Inflammatory macrophage treated with lipopolysaccharide for 1 hour (primary cell): ENCODE results near the gene ARHGAP33.

Experiments used
- DNase-seq, 2 donors: peaks; one replicate each; pipeline ENCODE4 v3.0.0-alpha.2; 2020 to 2022

ARHGAP33 gene, protein sequence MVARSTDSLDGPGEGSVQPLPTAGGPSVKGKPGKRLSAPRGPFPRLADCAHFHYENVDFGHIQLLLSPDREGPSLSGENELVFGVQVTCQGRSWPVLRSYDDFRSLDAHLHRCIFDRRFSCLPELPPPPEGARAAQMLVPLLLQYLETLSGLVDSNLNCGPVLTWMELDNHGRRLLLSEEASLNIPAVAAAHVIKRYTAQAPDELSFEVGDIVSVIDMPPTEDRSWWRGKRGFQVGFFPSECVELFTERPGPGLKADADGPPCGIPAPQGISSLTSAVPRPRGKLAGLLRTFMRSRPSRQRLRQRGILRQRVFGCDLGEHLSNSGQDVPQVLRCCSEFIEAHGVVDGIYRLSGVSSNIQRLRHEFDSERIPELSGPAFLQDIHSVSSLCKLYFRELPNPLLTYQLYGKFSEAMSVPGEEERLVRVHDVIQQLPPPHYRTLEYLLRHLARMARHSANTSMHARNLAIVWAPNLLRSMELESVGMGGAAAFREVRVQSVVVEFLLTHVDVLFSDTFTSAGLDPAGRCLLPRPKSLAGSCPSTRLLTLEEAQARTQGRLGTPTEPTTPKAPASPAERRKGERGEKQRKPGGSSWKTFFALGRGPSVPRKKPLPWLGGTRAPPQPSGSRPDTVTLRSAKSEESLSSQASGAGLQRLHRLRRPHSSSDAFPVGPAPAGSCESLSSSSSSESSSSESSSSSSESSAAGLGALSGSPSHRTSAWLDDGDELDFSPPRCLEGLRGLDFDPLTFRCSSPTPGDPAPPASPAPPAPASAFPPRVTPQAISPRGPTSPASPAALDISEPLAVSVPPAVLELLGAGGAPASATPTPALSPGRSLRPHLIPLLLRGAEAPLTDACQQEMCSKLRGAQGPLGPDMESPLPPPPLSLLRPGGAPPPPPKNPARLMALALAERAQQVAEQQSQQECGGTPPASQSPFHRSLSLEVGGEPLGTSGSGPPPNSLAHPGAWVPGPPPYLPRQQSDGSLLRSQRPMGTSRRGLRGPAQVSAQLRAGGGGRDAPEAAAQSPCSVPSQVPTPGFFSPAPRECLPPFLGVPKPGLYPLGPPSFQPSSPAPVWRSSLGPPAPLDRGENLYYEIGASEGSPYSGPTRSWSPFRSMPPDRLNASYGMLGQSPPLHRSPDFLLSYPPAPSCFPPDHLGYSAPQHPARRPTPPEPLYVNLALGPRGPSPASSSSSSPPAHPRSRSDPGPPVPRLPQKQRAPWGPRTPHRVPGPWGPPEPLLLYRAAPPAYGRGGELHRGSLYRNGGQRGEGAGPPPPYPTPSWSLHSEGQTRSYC

DNA sequence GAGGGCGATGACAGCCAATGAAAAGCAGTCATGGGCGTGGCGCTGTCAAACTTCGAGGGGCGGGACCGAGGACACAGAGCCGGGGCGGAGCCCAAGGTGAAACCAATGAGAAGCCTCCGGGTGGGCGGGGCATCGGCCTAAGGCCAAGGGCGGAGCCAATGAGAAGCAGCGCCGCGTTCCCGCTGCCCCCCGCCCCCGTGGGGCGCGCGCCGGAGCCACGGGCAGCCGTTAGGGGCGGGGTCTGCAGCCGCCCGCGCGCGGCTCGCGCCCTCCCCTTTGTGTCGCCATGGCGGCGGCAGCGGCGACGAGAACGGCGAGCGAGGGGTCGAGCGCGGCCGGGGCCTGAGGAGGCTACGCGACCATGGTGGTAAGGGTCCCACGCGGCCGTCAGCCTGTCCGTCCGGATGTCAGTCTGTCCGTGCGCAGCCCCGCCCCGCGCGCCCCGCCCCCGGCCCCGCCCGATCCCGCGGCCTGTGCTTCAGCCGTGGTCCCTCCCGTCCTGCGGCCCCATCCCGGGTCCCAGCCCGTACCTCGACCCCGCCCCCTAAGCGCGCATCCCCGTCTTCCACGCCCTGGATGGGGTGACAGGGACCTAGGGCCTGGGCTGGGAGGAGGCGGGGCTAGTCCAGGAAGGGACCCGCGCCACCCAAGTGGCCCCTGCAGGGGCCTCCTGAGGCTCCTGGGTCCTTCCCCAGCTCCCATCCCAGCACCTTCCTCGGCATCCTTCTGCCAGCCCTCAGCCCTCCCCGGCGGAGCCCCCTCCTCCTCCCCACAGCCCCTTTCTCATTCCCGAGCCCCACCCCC is at the start of gene ARHGAP33:
Gene ARHGAP33, plus strand, starts transcription at position 267 of the 804 bp plus-strand sequence. Its CDS starts 95 bp downstream, at position 362.
- DNase-seq = peak; percentile 98 to 100

DNA sequence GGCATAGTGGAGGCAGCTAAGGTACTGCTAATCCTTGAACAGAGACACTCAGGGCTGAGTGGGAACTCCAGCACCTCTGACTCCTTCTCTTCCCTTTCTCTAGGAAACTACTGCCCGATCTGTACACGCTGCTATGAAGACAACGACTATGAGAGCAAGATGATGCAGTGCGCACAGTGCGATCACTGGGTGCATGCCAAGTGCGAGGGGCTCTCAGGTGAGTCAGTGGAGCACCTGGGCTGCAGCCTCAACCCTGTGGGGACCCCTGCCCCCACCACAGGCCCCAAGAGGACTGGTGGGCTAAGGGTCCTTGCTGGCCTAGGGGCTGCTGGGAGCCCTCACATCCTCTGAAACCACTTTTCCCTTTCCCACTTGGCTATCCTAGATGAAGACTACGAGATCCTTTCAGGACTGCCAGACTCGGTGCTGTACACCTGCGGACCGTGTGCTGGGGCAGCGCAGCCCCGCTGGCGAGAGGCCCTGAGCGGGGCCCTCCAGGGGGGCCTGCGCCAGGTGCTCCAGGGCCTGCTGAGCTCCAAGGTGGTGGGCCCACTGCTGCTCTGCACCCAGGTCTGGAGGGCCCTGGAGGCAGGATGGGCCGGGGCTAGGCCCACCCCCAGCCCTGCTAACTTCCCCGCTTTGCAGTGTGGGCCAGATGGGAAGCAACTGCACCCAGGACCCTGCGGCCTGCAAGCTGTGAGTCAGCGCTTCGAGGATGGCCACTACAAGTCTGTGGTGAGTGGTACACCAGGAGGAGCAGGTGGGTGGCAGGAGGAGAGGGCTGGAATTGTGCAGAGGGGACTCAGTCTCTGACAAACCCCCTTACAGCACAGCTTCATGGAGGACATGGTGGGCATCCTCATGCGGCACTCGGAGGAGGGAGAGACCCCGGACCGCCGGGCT is 48.1 kb upstream of the ARHGAP33 start:
- no peak for DNase-seq

- DNase-seq = no peak
These were observed 47.2 kb upstream of the ARHGAP33 start for GRCh38 chr19:35727956-35728706.

GRCh38 chr19:35729021-35729420 is 46.3 kb upstream of the ARHGAP33 start:
- no peak for DNase-seq

GRCh38 chr19:35729763-35730162 is 45.6 kb upstream of the ARHGAP33 start:
- no peak for DNase-seq

- DNase-seq = no peak
These were observed 45.0 kb upstream of the ARHGAP33 start for GRCh38 chr19:35730326-35730725.

GRCh38 chr19:35731353-35731752 is 44.0 kb upstream of the ARHGAP33 start:
- DNase-seq = no peak

GRCh38 chr19:35731779-35732405 is 43.5 kb upstream of the ARHGAP33 start:
- no peak for DNase-seq

DNA sequence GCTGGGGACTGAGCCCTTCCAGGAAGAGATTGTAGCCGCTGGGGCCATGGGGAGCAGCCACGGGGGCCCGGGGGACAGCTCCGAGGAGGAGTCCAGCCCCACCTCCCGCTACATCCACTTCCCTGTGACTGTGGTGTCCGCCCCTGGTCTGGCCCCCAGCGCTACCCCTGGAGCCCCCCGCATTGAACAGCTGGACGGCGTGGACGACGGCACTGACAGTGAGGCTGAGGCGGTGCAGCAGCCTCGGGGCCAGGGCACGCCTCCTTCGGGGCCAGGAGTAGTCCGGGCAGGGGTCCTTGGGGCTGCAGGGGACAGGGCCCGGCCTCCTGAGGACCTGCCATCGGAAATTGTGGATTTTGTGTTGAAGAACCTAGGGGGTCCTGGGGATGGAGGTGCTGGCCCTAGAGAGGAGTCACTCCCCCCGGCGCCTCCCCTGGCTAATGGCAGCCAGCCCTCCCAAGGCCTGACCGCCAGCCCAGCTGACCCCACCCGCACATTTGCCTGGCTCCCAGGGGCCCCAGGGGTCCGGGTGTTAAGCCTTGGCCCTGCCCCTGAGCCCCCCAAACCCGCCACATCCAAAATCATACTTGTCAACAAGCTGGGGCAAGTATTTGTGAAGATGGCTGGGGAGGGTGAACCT is 42.7 kb upstream of the ARHGAP33 start:
- DNase-seq = no peak

GRCh38 chr19:35733180-35734125 is 41.9 kb upstream of the ARHGAP33 start:
- no peak for DNase-seq

DNA sequence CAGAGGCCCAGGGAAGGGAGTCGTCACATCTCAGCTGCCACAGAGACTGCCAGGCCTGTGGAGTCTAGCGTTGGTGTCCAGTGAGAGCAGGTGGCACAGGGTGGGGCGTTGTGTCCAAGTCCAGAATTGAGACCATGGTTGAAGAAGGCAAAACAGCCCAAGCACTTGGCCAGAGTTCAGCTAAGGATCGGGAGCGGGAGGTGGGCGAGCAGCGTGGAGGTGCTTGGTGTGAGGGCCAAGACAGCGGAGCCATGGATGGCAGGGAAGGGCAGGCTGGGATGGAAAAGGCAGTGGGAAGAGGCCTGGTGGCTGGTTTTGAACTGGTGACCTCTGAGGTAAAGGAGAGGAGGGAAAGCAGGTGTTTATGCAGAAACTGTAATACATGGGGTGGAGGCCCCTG is 41.1 kb upstream of the ARHGAP33 start:
- no peak for DNase-seq

GRCh38 chr19:35734889-35735288 is 40.5 kb upstream of the ARHGAP33 start:
- DNase-seq = no peak

DNA sequence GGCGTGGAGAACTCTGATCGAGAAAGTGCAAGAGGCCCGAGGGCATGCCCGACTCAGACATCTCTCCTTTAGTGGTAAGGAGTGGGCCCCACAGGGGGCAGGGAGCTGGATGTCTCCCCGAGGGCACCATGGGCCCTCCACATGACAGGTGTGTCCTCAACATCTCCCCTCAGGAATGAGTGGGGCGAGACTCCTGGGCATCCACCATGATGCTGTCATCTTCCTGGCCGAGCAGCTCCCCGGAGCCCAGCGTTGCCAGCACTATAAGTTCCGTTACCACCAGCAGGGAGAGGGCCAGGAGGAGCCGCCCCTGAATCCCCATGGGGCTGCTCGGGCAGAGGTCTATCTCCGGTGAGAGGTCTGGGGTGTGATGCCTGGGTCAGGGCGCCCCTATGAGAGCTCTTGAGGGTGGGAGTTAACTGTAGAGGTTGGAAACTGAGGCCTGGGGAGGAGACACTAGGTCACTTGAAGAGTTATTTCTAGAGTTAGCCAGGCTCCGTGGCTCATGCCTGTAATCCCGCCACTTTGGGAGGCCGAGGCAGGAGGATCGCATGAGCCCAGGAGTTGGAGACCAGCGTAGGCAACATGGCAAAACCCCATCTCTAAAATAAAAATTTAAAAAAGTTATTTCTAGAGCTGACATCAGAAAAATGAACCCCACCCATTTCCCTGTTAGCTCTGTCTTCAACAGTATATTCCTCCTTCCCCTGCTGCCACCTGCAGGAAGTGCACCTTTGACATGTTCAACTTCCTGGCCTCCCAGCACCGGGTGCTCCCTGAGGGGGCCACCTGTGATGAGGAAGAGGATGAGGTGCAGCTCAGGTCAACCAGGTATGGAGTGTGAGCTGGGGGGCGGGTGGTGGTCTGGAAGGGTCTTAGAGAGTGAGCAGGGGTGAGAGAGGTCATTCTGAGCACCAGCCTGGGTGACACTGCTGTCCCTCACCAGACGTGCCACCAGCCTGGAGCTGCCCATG is 38.2 kb upstream of the ARHGAP33 start:
- no peak for DNase-seq

DNA sequence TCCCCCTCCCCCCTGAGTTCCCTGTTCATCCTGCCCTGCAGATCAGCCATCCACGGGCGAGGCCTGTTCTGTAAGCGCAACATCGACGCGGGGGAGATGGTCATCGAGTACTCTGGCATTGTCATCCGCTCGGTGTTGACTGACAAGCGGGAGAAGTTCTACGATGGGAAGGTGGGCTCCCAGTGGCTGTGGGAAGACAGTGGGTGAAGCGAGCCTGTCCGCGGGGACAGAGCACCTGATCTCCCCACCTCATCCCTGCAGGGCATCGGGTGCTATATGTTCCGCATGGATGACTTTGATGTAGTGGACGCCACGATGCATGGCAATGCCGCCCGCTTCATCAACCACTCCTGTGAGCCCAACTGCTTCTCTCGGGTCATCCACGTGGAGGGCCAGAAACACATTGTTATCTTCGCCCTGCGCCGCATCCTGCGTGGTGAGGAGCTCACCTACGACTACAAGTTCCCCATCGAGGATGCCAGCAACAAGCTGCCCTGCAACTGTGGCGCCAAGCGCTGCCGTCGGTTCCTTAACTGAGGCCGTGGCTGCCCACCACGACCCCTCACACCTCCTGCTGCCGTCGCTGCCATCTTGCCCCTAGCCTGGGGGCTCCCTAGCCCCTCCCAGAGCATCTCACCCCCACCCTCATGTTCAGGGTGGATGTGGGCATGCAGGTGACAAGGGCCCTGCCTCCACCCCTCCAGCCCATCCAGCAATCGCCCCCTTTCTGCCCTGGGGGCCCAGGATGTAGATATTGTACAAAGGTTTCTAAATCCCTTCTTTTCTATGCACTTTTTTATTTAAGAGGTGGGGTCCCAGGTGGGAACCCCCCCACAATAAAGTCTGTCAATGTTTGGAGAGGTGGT is 37.1 kb upstream of the ARHGAP33 start:
- no peak for DNase-seq

- no peak for DNase-seq
These were observed 36.5 kb upstream of the ARHGAP33 start for GRCh38 chr19:35738887-35739229.
